CD1c-positive myeloid dendritic cell (primary cell): ENCODE measurements around the gene PRKG1.
A peak's percentile ranks its signal among the peaks of the same experiment; 100 is the strongest.

Source experiments
- DNase-seq: peaks from one replicate; pipeline ENCODE4 v3.0.0-alpha.2; 2016; ENCODE audit errors: extremely low spot score

Gene PRKG1

GRCh38 chr10:51926337-51926736, 852.0 kb downstream of the PRKG1 start:
- DNase-seq: no peak

- no peak for DNase-seq
Observed at GRCh38 chr10:51928162-51928561, 853.9 kb downstream of the PRKG1 start.

DNA sequence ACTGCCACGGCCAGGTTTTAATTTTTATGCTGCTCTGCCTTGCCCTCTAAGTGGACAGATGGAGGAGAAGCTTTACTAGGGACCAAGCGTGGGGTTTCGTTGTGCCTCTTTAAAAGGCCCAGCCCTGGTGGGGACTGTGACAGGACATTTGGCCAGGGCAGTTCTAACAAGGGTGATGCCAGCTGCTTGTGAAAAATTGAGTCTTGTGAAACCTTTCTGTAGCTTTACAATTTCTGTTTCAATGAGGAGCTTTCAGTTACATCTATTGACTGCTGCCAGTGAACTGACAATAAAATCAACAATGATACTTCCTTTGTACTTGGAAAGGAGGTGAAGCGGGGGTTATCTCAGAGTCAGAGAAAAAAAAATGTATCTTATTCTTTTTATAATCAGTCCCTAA, 858.2 kb downstream of the PRKG1 start:
- no peak for DNase-seq

DNA sequence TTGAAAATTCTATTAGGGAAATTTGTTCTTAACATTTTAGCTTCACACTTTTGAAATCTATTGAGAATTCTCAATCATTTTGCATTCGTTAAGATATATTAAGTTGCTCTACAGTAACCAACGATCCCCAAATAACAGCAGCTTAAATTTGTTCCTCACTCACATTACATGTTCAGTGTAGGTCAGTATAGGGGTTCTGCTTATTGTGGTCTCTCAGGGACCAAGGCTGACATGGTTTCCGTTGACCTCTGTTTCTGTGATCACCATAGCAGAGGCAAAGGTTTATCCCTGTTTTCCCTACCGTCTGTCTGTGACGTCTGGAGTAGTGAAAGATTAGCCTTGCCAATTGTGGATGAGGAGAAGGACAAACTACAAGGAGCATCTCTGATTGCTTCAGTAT, 860.1 kb downstream of the PRKG1 start:
- no peak for DNase-seq

GRCh38 chr10:51935341-51935740, 861.1 kb downstream of the PRKG1 start:
- DNase-seq: no peak

- no peak for DNase-seq
Observed at GRCh38 chr10:51937308-51938140, 863.2 kb downstream of the PRKG1 start.

DNA sequence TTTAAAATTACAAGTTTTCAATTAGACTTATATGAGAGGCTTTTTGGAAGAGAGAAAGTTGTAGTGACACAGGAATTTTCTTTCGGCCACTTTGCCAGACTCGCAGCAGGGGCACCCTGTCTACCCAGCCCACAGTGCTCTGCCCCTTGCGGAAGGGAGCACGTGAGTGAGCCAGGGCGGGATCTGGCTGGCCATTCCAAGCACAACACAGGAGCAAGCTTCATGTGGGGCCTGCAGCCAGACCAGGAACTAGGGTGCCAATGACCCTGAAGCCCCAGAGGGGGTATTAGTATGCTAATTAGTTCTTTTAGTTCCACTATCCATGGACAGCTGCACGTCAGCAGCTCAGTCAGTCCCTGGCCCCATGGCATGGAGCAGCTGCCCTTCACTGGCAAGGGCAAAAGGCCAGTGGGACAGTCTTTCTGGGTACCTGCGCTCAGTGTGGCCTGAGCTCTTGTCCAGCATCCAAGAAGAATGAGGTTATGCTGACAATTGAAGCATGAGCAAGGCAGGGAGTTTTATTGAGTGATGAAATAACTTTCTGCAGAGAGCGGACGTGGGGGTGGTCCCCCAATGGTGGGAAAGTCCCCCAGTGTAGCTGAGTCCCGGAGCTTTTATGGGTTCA, 876.2 kb downstream of the PRKG1 start:
- DNase-seq: no peak

DNA sequence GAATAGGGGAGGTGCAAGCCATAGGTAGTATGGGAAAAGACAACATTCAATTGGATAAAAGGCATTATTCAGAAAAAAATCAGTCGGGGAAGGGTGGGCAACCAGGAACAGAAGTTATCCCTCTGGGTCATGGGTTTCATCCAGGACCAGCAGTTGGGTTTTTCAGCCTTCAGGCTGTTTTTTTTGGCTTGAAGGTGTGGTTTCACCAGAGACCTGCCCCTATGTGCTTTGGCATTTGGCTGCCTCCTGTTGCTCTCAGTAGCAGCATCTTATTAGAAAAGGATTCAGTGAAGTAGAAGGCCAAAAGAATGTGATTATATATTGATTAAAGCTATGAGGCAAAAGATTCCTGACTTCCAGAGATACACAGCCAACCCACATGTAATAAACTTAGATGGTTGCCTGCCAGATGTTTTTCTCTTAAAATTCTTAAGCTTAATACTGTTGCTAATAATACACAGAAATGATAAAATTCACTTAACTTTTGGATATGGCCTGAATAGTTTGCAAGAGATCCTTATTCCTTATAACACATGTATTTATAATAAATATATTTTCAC, 876.8 kb downstream of the PRKG1 start:
- no peak for DNase-seq

GRCh38 chr10:51951601-51952000, 877.3 kb downstream of the PRKG1 start:
- no peak for DNase-seq

GRCh38 chr10:51952056-51952455, 877.8 kb downstream of the PRKG1 start:
- no peak for DNase-seq

DNA sequence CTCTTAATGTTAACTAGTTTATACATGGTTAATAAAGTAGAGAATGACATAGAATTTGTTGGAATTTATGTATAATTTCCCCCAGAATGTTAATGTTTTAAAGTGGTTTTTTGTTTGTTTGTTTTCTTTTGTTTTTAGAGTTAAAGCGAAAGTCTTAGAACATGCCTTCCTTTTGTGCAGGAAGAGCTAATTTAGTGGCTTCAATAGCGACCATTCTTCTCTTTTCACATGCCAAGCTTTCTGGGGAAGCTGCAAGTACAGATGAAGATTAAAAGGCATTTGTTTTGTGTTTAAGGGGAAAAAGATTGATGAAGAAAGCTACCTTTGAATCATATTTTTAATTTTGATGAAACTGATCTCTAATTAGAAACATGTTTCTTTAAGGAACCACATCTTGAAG, 881.4 kb downstream of the PRKG1 start:
- DNase-seq: no peak

DNA sequence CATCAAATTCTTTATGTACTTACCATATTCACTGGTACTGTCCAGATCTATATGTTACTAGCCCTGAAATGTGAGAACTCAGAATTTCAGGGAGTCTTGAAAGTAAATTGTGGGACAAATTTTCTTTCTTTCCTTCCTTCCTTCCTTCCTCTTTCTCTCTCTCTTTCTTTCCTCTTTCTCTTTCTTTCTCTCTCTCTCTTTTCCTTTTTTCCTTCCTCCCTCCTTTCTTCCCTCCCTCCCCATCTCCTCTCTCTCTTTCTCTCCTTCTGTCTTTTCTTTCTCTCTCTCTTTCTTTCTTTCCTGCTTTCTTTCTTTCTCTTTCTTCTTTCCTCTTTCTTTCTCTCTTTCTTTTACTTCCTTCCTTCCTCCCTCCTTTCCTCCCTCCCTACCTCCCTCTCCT, 882.5 kb downstream of the PRKG1 start:
- no peak for DNase-seq

DNA sequence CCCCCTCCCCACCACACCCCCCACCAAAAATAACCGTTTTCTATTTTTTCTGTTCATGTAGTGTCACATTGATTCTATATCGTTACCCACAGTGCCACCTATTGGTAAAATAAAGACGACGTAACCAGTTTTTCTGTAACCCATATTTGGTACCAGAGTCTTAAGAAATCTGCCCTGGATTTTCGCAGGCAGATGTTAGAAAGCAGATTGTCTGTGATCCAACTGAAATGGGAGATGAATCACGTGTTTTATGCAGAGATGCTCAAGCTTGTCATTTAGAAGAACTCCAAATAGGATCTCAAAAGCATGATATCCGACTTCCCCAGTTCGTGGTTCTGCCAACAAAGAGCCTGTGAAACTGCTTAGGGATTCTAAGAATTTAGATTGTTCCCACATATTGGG, 886.2 kb downstream of the PRKG1 start:
- DNase-seq: peak; percentile 37

DNA sequence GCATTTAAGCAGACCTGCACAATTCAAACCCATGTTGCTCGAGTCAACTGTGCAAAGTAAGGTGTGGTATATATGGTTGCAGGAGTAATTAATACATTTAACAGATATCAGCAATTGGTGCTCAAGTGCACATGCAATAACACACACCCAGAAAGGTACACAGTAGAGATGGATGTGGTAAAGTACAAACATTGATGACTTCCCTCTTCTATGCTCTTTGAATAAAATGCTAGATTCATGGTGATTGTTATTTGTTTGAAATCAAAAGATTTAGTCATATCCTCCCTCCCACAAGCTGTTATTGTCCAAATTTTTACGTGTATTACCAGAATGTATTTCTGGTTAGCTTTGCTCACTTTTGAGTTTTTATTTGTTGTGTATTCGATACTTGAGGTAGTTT, 887.1 kb downstream of the PRKG1 start:
- DNase-seq: no peak

DNA sequence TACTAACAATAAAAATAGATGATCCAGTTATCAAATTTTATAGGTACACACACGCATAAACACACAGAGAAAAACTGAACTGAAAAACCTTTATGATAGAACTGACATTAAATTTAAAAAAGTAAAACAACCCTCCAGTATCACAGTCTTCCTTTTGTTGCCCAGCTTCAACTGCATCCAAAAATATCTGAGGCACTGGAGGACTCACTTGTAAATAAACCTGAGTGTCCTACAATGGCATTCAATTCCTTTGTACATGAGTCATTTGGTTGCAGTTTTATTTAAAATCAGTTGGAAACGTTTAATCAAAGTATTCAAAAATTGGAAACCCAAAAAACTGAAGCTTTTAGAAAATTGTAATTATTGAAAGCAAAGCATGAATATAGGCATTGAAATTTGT, 890.3 kb downstream of the PRKG1 start:
- no peak for DNase-seq

GRCh38 chr10:51965451-51965850, 891.2 kb downstream of the PRKG1 start:
- no peak for DNase-seq

- no peak for DNase-seq
Observed at GRCh38 chr10:51972733-51973346, 898.6 kb downstream of the PRKG1 start.

GRCh38 chr10:51980752-51981151, 906.5 kb downstream of the PRKG1 start:
- DNase-seq: no peak

DNA sequence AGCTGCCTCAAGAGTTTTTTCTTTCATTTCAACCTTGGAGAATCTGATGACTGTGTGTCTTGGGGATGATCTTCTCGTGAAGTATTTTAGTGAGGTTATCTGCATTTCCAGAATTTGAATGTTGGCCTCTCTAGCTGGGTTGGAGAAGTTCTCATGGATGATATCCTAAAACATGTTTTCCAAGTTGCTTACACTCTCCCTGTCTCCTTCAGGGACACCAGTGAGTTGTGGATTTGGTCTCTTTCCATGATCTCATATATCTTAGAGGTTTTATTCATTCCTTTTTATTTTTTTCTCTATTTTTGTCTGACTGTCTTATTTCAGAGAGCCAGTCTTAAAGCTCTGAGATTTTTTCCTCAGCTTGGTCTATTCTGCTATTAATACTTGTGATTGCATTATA, 907.4 kb downstream of the PRKG1 start:
- no peak for DNase-seq

- no peak for DNase-seq
Observed at GRCh38 chr10:51983481-51983880, 909.2 kb downstream of the PRKG1 start.

GRCh38 chr10:51985336-51985735, 911.0 kb downstream of the PRKG1 start:
- DNase-seq: no peak

GRCh38 chr10:51986516-51986915, 912.2 kb downstream of the PRKG1 start:
- no peak for DNase-seq

- DNase-seq: no peak
Observed at GRCh38 chr10:51993475-51993874, 919.2 kb downstream of the PRKG1 start.
